Measurements from ENCODE around the gene DIO1.

- TF ChIP-seq TCF12 (IDR thresholded peaks at IDR 0.05; ENCODE audit: low read depth) (no peak), CREB1 (IDR thresholded peaks at IDR 0.05; ENCODE audit: low read depth) (no peak), USF1 (IDR thresholded peaks at IDR 0.05) (no peak)
Measured at GRCh38 chr1:53890522-53890941, 3.5 kb upstream of the DIO1 start.

Measured in Ishikawa (cell line).